Trophoblast cell (in vitro differentiated cells and primary cell): Measurements from ENCODE around the gene RPL22.

Source experiments
- DNase-seq, 2 donors: peaks; one replicate each; pipeline ENCODE4 v3.0.0-alpha.2; 2016
- H2AFZ ChIP-seq: 2 replicates; pipeline ENCODE4 v1.6.1; 2013; ENCODE audit warnings: low read length, moderate library complexity, mild to moderate bottlenecking; ENCODE audit not compliant: insufficient read depth, poor library complexity
- H2AK5ac ChIP-seq: 2 replicates; pipeline ENCODE4 v1.6.1; 2013; ENCODE audit warnings: mild to moderate bottlenecking, low read length
- H2BK120ac ChIP-seq: 2 replicates; pipeline ENCODE4 v1.6.1; 2013; ENCODE audit warnings: low read length, mild to moderate bottlenecking, moderate library complexity; ENCODE audit not compliant: insufficient read depth, poor library complexity
- H2BK12ac ChIP-seq: 2 replicates; pipeline ENCODE4 v1.6.1; 2013; ENCODE audit warnings: mild to moderate bottlenecking, low read length, moderate library complexity
- H2BK5ac ChIP-seq: 2 replicates; pipeline ENCODE4 v1.6.1; 2013; ENCODE audit warnings: low read length, low read depth, moderate library complexity, mild to moderate bottlenecking; ENCODE audit not compliant: poor library complexity
- H3K14ac ChIP-seq: 2 replicates; pipeline ENCODE4 v1.6.1; 2013; ENCODE audit warnings: mild to moderate bottlenecking, low read length
- H3K18ac ChIP-seq: 2 replicates; pipeline ENCODE4 v1.6.1; 2013; ENCODE audit warnings: mild to moderate bottlenecking, low read length
- H3K23ac ChIP-seq: 2 replicates; pipeline ENCODE4 v1.6.1; 2013; ENCODE audit warnings: low read length
- H3K27ac ChIP-seq: 2 replicates; pipeline ENCODE4 v1.5.1; 2013; ENCODE audit warnings: low read depth, mild to moderate bottlenecking, inconsistent platforms, low read length, moderate library complexity
- H3K27me3 ChIP-seq: 2 replicates; pipeline ENCODE4 v1.6.1; 2013; ENCODE audit warnings: inconsistent platforms, mild to moderate bottlenecking, low read length, moderate library complexity; ENCODE audit not compliant: insufficient read depth
- H3K36me3 ChIP-seq, 2 experiments: 1 replicate in 1 of 2; 2 replicates in 1 of 2; pipeline ENCODE4 v1.6.1; 2013; ENCODE audit warnings: low read length in 2 of 2, mild to moderate bottlenecking in 2 of 2, moderate library complexity in 1 of 2; ENCODE audit not compliant: insufficient read depth in 2 of 2, control insufficient read depth in 1 of 2
- H3K4ac ChIP-seq: 2 replicates; pipeline ENCODE4 v1.6.1; 2013; ENCODE audit warnings: low read depth, mild to moderate bottlenecking, low read length, moderate library complexity
- H3K4me1 ChIP-seq, 2 experiments: 1 replicate in 1 of 2; 2 replicates in 1 of 2; pipeline ENCODE4 v1.6.1; 2013; ENCODE audit warnings: low read length in 2 of 2, mild to moderate bottlenecking in 2 of 2, moderate library complexity in 1 of 2; ENCODE audit not compliant: insufficient read depth in 2 of 2, control insufficient read depth in 1 of 2
- H3K4me2 ChIP-seq: 2 replicates; pipeline ENCODE4 v1.6.1; 2013; ENCODE audit warnings: inconsistent platforms, mild to moderate bottlenecking, low read length, moderate library complexity
- H3K4me3 ChIP-seq: 2 replicates; pipeline ENCODE4 v1.5.1; 2013; ENCODE audit warnings: mild to moderate bottlenecking, low read depth, low read length, inconsistent platforms
- H3K79me1 ChIP-seq: one replicate; pipeline ENCODE4 v1.6.1; 2013; ENCODE audit warnings: low read length
- H3K79me2 ChIP-seq: 2 replicates; pipeline ENCODE4 v1.6.1; 2013; ENCODE audit warnings: low read length, mild to moderate bottlenecking; ENCODE audit not compliant: control insufficient read depth, insufficient read depth, poor library complexity
- H3K9ac ChIP-seq: 2 replicates; pipeline ENCODE4 v1.6.1; 2013; ENCODE audit warnings: mild to moderate bottlenecking, low read length
- H3K9me3 ChIP-seq: 2 replicates; pipeline ENCODE4 v1.6.1; 2013; ENCODE audit warnings: low read depth, mild to moderate bottlenecking, control low read depth, inconsistent platforms, low read length; ENCODE audit not compliant: insufficient read depth
- H4K12ac ChIP-seq: 2 replicates; pipeline ENCODE4 v1.6.1; 2013; ENCODE audit warnings: low read depth, mild to moderate bottlenecking, low read length, moderate library complexity
- H4K8ac ChIP-seq: 2 replicates; pipeline ENCODE4 v1.6.1; 2013; ENCODE audit warnings: low read depth, mild to moderate bottlenecking, low read length, moderate library complexity
- H4K91ac ChIP-seq: one replicate; pipeline ENCODE4 v1.6.1; 2013; ENCODE audit warnings: low read depth, mild to moderate bottlenecking, low read length, moderate library complexity
- WGBS: extraction: QIAGEN DNeasy Blood & Tissue Kit; methylation state at CpG from one replicate; pipeline ENCODE4 v1.1.7; 2013; ENCODE audit warnings: missing lambda C conversion rate; ENCODE audit not compliant: insufficient read length, insufficient coverage; ENCODE audit errors: extremely low coverage; 5-methylcytosine and 5-hydroxymethylcytosine counted together

The RPL22 gene

DNA sequence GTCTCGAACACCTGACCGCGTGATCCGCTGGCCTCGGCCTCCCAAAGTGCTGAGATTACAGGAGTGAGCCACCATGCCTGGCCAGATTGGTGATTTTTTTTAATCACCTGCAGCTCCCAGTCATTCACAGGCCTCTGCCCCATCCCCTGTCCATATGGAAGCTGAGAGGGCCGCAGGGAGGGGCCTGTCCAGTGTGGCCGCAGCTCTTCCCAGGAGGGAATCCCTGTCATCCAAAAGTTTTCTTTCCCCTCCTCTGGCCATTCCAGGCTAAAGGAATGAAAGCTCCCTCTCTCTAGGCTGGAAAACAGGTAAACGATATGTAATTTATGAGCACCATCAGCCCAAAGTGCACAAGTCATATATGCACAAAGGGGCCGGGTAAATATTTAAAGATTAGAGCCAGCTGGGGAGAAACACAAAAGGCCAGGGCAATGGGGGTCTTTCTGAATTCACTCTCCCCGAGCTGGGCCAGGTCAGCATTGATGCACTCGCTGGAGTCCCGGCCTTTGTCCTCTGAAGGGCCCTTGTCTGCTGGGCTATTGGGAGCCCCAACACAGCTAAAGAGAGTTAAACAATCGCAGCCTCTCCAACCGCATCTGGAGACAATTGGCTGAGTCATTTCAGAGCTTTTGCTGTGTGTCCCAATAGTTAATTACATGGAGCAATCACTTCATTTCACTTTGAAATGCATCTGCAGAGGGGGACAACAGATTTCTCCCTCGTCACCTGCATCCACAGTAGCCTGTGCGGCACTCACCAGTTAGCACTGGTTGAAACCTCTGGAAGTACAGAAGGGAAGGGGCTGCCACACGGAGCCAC, 40.8 kb upstream of the RPL22 start:
- H4K12ac ChIP-seq, result no peak overlapping the region
- H2AFZ ChIP-seq, result no peak overlapping the region
- H3K4me3 ChIP-seq, result no peak overlapping the region
- H3K18ac ChIP-seq, result no peak overlapping the region
- H3K79me1 ChIP-seq, result peaks cover 10% of the 10 kb centered on the region
- H3K4me2 ChIP-seq, result no peak overlapping the region
- no peak overlapping the region for H2BK5ac ChIP-seq
- H3K36me3 ChIP-seq, result no peaks in the 10 kb centered on the region
- H2AK5ac ChIP-seq, result no peak overlapping the region
- no CpG with 5 or more reads among the region's 17 CpGs for WGBS
- H2BK12ac ChIP-seq, result no peak overlapping the region
- no peak overlapping the region for H3K23ac ChIP-seq
- no peak overlapping the region for H3K27ac ChIP-seq
- H3K4ac ChIP-seq, result no peak overlapping the region
- H4K91ac ChIP-seq, result no peak overlapping the region
- peaks cover 0 to 3% of the 10 kb centered on the region in 2 experiments for H3K4me1 ChIP-seq
- peaks cover 8% of the 10 kb centered on the region for H3K9me3 ChIP-seq
- no peak for DNase-seq
- no peak overlapping the region for H4K8ac ChIP-seq
- H3K9ac ChIP-seq, result no peak overlapping the region
- H2BK120ac ChIP-seq, result no peak overlapping the region
- H3K14ac ChIP-seq, result no peak overlapping the region
- peaks cover 8% of the 10 kb centered on the region for H3K79me2 ChIP-seq
- H3K27me3 ChIP-seq, result peaks cover 56% of the 10 kb centered on the region

DNA sequence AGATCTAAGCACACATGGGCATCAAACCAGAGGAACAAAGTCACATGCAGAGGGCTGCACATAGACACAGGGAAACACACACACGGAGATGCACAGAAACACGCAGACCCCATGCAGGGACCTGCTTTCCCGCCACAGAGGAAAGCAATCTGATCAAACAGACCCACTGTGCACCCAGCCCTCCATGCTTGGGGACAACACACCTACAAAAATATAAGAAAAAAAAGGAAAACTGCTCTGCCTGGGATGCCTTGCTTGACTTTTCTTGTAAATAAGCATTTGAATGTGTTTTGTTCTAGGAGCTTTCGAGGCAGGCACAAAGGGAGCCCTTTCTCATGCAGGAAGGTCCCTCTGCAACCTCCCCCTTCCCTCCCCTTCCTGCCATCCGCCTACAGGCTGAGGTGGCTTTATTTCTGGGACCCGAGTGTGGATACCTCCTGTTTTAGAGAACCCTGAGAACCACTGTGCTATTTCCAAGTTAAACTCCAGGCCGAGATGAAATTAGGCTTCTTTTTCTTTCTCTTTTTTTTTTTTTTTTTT, 39.9 kb upstream of the RPL22 start:
- Histone ChIP-seq H4K8ac (no peak overlapping the region), H3K27ac (no peak overlapping the region), H2BK120ac (no peak overlapping the region), H3K18ac (no peak overlapping the region), H3K9ac (no peak overlapping the region), H2BK12ac (no peak overlapping the region), H3K4me3 (no peak overlapping the region), H3K36me3 (no peaks in the 10 kb centered on the region), H3K23ac (no peak overlapping the region), H4K12ac (no peak overlapping the region), H2AFZ (no peak overlapping the region), H3K9me3 (peaks cover 8% of the 10 kb centered on the region), H3K79me1 (peaks cover 10% of the 10 kb centered on the region), H3K4me2 (no peak overlapping the region), H3K27me3 (peaks cover 51% of the 10 kb centered on the region), H2AK5ac (no peak overlapping the region), H3K79me2 (peaks cover 12% of the 10 kb centered on the region), H4K91ac (no peak overlapping the region), H2BK5ac (no peak overlapping the region), H3K14ac (no peak overlapping the region), H3K4me1 (peaks cover 6 to 10% of the 10 kb centered on the region in 2 experiments), H3K4ac (no peak overlapping the region)
- DNase-seq, result no peak
- WGBS, result no CpG with 5 or more reads among the region's 7 CpGs

DNA sequence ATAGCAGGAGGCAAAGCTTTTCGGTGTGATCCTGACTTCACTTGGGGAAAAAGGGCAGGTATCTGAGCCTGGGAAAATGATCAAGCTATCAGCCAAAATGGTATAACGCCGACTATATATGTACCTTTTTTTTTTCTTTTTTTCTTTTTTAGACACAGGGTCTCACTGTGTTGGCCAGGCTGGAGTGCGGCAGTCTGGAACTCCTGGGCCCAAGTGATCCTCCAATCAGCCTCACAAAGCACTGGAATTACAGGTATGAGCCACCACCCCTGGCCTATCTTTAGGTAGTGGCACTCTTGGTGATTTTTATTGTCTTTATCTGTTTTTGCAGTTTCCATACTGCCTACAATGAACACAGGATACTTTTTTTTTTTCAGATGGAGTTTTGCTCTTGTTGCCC, 37.7 kb upstream of the RPL22 start:
- Histone ChIP-seq H2AFZ (no peak overlapping the region), H4K91ac (no peak overlapping the region), H3K9ac (no peak overlapping the region), H3K14ac (no peak overlapping the region), H3K36me3 (peaks cover 2 to 10% of the 10 kb centered on the region in 2 experiments), H3K18ac (no peak overlapping the region), H3K4me2 (no peak overlapping the region), H2BK5ac (no peak overlapping the region), H3K27ac (no peak overlapping the region), H3K4me3 (no peak overlapping the region), H2BK12ac (no peak overlapping the region), H2AK5ac (no peak overlapping the region), H4K12ac (no peak overlapping the region), H2BK120ac (no peak overlapping the region), H3K79me1 (peaks cover 10% of the 10 kb centered on the region), H3K9me3 (no peaks in the 10 kb centered on the region), H3K23ac (no peak overlapping the region), H3K27me3 (peaks cover 30% of the 10 kb centered on the region), H4K8ac (no peak overlapping the region), H3K79me2 (peaks cover 12% of the 10 kb centered on the region), H3K4ac (no peak overlapping the region), H3K4me1 (peaks cover 6 to 10% of the 10 kb centered on the region in 2 experiments)
- DNase-seq, result no peak
- WGBS, result no CpG with 5 or more reads among the region's 4 CpGs

DNA sequence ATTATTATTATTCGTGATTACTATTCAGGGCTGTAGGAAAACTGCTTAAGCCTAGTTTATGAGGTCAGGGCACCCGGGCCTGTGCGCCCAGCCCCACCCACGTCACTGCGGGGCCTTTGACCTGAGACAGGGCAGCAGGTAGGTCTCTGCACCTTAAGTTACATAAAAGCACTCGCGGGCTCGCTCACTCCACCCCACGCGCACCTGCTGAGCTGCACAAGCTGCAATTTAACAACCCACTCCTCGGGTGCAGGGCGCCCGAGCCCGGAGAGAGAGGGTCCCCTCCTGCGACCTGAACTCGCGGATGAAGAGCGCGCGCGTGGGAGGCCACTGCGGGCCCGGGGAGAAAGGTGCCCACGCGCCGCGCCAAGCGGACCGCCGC, 35.9 kb upstream of the RPL22 start:
- Histone ChIP-seq H3K9me3 (no peaks in the 10 kb centered on the region), H3K36me3 (peaks cover 12 to 23% of the 10 kb centered on the region in 2 experiments), H3K27me3 (peaks cover 12% of the 10 kb centered on the region), H3K14ac (peak overlapping the region; percentile 69), H2BK12ac (no peak overlapping the region), H3K4me1 (peaks cover 6 to 10% of the 10 kb centered on the region in 2 experiments), H3K23ac (no peak overlapping the region), H3K18ac (peak overlapping the region; percentile 59), H4K12ac (peak overlapping the region; percentile 65), H3K4ac (peak overlapping the region; percentile 82), H3K79me1 (peaks cover 10% of the 10 kb centered on the region), H3K27ac (no peak overlapping the region), H3K79me2 (peaks cover 12% of the 10 kb centered on the region), H4K8ac (peak overlapping the region; percentile 85), H3K4me3 (peak overlapping the region; percentile 100), H3K4me2 (peak overlapping the region; percentile 81), H4K91ac (peak overlapping the region; percentile 94), H2BK5ac (no peak overlapping the region), H2BK120ac (peak overlapping the region; percentile 18), H3K9ac (peak overlapping the region; percentile 97), H2AK5ac (peak overlapping the region; percentile 18), H2AFZ (peak overlapping the region; percentile 92)
- DNase-seq, result peak; percentile 35 to 46
- no CpG with 5 or more reads among the region's 30 CpGs for WGBS
